Fibroblast of pulmonary artery (primary cell): ENCODE measurements around the gene ELL.

Source experiments
- DNase-seq: peaks from one replicate; pipeline ENCODE4 v3.0.0-alpha.2; 2010; ENCODE audit warnings: low read depth
- H3K4me3 ChIP-seq: replicated peaks from 2 replicates; pipeline ENCODE4 v1.5.1; 2011; ENCODE audit warnings: low read depth, mild to moderate bottlenecking, control low read depth, low read length, moderate library complexity
- CTCF ChIP-seq: IDR thresholded peaks from 2 replicates; pipeline ENCODE4 v1.5.1; 2011; ENCODE audit warnings: mild to moderate bottlenecking, control low read depth, low read length, inconsistent platforms; ENCODE audit errors: missing control alignments

The ELL gene

DNA sequence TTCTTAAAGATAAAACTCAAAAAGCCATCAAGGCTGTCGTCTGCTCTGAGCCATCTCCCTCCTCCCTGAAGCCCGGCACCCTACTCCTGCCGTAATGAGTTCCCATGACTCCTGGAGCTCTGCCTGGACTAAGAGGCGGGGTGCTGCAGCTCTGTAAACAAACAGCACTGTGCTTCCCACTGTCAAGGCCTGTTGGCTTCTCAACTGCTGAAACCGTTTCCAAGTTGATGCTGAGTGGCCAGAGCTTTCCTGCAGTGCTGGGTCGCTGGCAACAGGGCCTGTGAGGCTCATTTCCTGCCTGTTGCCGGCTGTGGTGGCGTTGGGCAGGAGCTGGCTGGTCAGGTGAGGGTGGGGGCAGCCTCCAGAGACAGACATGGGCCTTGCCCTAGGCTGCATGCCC lies 57.2 kb downstream of the ELL start:
- H3K4me3 ChIP-seq: no peak overlapping the region
- peak; percentile 89 for DNase-seq
- no peak for TF ChIP-seq CTCF

DNA sequence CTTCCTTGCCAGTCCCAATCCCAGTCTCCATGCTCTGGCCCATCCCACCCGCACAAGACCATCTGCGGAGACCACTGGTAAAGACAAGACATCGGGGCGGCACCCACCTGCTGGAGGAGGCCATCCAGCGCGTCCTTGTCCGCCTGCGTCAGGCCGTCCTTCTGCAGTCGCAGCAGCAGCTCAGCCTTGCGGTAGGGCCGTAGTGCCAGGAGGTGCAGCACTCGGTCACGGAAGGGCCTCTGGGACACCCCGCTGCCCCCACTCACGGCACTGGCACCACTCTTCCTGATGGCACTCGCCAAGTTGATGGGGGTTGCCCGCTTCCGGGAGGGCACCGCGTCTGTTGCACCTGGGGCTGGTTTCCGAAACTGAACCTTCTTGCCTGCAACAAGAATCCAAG lies 60.4 kb downstream of the ELL start:
- no peak for DNase-seq
- no peak for TF ChIP-seq CTCF
- no peak overlapping the region for H3K4me3 ChIP-seq

DNA sequence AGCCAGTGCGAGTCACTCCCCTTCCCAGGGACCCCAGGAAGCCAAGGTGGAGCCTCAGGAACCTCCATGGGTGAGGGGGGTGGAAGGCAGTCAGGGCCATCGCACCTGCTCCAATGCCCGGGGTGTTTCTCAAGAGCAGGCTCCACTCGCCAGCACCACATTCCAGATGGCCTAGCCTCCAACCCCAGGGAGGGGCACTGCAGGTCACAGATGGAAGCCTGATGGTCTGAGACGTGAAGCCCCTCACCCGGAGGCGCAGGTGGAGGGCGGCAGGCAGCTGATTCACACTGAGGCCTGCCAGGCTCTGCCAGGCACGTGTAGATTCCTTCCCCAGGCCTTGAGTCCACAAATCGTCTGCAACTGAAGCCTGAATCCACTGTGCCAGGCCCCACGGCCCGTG lies 61.0 kb downstream of the ELL start:
- no peak overlapping the region for H3K4me3 ChIP-seq
- DNase-seq: no peak
- no peak for TF ChIP-seq CTCF

DNA sequence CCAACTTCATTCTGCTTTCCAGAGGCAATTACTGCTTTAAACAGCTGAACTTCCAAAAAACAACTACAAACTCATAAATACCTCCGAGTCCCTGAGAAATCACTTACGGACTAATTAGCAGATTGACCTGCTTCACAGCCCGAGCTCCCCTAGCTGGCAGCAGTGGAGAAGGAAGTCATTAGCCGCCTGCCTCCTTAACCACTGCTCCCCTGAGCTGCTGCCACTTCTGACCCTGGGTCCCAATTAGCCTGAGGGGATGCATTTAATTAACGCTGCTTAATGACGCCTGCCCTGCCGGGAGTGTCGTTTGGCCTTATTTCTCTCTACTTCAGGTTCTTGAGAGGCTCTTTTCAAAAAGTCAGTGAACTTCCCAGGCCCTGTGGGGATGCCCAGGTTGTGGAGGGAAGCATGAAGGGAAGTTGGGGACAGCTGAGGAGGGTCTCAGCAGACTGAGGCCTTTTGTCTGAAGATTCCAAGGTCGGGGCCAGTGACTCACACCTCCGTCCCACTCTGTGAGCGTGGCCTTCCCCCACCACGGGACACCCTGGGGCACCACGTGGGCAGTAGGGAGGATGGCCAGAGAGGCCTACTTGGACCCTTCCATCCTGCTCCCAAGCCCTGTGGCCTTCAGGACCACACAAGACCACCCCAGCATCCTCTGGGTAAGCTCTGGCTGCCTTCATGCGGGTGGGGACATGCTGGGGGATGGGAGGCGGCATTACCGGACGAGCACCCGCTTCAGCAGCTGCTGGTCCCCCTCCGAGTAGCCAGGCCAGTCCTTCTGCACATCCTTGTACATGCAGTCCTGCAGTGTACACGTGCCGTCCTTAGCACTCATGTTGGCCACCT lies 64.2 kb downstream of the ELL start:
- TF ChIP-seq CTCF: no peak
- DNase-seq: no peak
- H3K4me3 ChIP-seq: no peak overlapping the region

DNA sequence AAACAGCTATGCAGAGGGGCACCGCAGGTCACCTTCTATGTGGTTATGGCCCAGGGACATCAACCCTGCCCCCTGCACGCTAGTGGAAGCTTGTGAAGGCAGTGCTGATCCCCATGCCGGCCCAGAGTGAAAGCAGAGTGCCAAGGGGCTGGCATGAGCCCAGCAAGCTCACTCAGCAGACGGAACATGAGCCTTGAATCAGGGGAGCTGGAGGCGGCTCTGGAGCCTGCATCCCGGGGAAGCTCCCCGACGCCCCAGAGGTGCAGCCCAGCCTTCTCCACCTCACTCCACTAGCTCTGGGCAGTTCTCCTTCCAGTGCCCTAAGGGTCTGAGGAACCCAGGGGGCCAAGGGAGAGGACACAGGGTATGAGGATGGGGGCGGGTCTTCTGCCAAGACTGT lies 64.9 kb downstream of the ELL start:
- no peak for TF ChIP-seq CTCF
- DNase-seq: no peak
- H3K4me3 ChIP-seq: no peak overlapping the region

DNA sequence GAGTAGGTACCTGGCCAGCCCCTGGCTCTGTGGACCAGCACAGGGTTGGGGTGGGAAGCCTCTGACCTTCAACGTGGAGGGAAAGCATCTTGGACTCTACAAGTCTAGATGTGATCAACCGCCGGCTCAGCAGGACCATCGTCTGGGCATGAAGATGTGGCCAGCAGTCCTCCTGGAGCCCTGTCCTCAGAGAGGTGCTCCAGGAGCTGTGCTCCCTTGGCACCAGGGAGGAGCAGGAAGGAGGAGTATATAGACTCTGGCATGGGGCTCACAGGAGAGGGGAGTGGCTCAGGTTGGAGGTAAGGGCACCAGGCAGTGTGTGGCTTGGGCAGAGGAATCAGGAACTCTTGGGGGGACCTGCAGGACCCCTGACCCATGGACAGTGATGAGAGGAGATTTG lies 65.6 kb downstream of the ELL start:
- TF ChIP-seq CTCF: no peak
- DNase-seq: no peak
- H3K4me3 ChIP-seq: no peak overlapping the region
